ENCODE results near the gene NDUFV2. TPM values are rescaled to one million over a fixed set of nuclear protein-coding genes. Genes with fewer than 3 reads are reported as not detected.

Gene NDUFV2
- total RNA-seq, 2 donors from 2014 or later: 40.5 to 42.5 TPM

DNA sequence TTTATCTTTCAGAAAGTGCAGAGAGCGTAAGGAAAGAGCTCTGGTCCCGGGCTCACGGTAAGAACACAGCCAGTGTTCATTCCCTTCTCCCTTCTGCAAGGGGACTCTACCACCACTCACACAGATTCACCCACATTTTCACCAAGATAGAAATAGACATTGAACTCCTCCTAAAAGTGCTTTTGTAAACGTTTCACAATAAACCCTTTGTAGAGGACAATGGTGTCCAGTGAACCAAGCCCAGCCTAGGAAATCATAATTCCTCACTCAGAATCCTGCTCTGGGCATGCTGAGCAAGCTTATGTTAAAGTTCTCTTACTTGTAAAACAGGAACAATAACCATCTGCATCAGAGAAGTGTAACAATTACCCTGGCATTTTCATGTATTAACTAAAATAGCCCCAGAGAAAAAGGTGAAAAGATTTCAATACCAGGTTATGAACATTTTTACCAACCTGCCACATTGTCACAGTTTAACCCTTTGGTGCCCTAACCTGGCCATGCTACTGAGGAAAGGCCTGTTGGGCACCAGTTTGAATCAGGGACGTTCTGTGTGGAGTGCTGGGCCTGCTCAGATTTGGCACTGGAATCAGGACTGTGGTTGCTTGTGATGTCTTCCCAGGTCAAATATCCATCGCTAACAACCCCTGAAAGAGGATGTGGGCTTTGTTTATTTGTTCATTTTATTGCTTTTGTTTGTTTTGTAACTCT is 22.5 kb upstream of the NDUFV2 start:
- no peak for TF ChIP-seq POLR2A (IDR thresholded peaks at IDR 0.05)
- TF ChIP-seq, protein P1, sequence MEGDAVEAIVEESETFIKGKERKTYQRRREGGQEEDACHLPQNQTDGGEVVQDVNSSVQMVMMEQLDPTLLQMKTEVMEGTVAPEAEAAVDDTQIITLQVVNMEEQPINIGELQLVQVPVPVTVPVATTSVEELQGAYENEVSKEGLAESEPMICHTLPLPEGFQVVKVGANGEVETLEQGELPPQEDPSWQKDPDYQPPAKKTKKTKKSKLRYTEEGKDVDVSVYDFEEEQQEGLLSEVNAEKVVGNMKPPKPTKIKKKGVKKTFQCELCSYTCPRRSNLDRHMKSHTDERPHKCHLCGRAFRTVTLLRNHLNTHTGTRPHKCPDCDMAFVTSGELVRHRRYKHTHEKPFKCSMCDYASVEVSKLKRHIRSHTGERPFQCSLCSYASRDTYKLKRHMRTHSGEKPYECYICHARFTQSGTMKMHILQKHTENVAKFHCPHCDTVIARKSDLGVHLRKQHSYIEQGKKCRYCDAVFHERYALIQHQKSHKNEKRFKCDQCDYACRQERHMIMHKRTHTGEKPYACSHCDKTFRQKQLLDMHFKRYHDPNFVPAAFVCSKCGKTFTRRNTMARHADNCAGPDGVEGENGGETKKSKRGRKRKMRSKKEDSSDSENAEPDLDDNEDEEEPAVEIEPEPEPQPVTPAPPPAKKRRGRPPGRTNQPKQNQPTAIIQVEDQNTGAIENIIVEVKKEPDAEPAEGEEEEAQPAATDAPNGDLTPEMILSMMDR (IDR thresholded peaks at IDR 0.05): no peak
- H3K9me3 ChIP-seq: no peaks in the 10 kb centered on the region
- no peak for DNase-seq
- no peak overlapping the region for H3K4me3 ChIP-seq
- no peaks in the 10 kb centered on the region for H3K36me3 ChIP-seq (replicated peaks in 1 of 2; ENCODE audit: insufficient read depth in 1 of 2, low read depth in 2 of 2)
- intact Hi-C loops (cut with DNase I): no loop called here
- WGBS, 2 donors: 54 to 60% methylated on average over 6 of the region's 6 CpGs
- no peaks in the 10 kb centered on the region for H3K4me1 ChIP-seq
- H3K27ac ChIP-seq: no peak overlapping the region
- ATAC-seq: no peak
- H3K27me3 ChIP-seq: no peaks in the 10 kb centered on the region

- H3K27ac ChIP-seq: no peak overlapping the region
- intact Hi-C loops (cut with DNase I): no loop called here
- H3K4me3 ChIP-seq: no peak overlapping the region
- DNase-seq (no peak), ATAC-seq (no peak)
- TF ChIP-seq, protein P1 (IDR thresholded peaks at IDR 0.05): no peak
- no peak for TF ChIP-seq POLR2A (IDR thresholded peaks at IDR 0.05)
- H3K27me3 ChIP-seq: no peaks in the 10 kb centered on the region
- no peaks in the 10 kb centered on the region for H3K36me3 ChIP-seq (replicated peaks in 1 of 2; ENCODE audit: insufficient read depth in 1 of 2, low read depth in 2 of 2)
- H3K4me1 ChIP-seq: no peaks in the 10 kb centered on the region
- WGBS, 2 donors: 64 to 80% methylated on average over 4 of the region's 4 CpGs
- no peaks in the 10 kb centered on the region for H3K9me3 ChIP-seq
These were observed 20.6 kb upstream of the NDUFV2 start for GRCh38 chr18:9081940-9082339.

GRCh38 chr18:9082711-9083510 is 19.6 kb upstream of the NDUFV2 start:
- Histone ChIP-seq H3K4me1 (no peaks in the 10 kb centered on the region), H3K27me3 (no peaks in the 10 kb centered on the region), H3K36me3 (replicated peaks in 1 of 2; ENCODE audit: insufficient read depth in 1 of 2, low read depth in 2 of 2) (no peaks in the 10 kb centered on the region), H3K27ac (no peak overlapping the region), H3K9me3 (no peaks in the 10 kb centered on the region), H3K4me3 (no peak overlapping the region)
- ATAC-seq: no peak
- TF ChIP-seq, protein P1 (IDR thresholded peaks at IDR 0.05): no peak
- no peak for TF ChIP-seq POLR2A (IDR thresholded peaks at IDR 0.05)
- intact Hi-C loops (cut with DNase I): no loop called here
- 60 to 75% methylated on average over 5 of the region's 5 CpGs for WGBS, 2 donors
- DNase-seq: no peak

DNA sequence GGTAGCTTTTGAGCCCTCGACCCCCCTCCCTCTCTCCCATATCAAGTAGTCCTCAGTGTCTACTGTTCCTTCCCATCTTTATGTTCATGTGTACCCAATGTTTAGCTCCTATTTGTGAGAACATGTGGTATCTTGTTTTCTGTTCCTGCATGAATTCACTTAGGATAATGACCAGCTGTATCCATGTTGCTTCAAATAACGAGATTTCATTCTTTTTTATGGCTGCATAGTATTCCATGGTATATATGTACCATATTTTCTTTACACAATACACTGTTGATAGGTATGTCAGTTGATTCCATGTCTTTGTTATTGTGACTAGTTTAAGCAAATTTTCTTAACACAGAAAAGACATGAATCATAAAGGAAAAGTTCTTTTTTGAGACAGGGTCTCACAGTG is 16.5 kb upstream of the NDUFV2 start:
- H3K9me3 ChIP-seq: no peaks in the 10 kb centered on the region
- no peaks in the 10 kb centered on the region for H3K4me1 ChIP-seq
- intact Hi-C loops (cut with DNase I): no loop called here
- H3K27ac ChIP-seq: no peak overlapping the region
- H3K27me3 ChIP-seq: no peaks in the 10 kb centered on the region
- DNase-seq (no peak), ATAC-seq (no peak)
- H3K4me3 ChIP-seq: no peak overlapping the region
- H3K36me3 ChIP-seq (replicated peaks in 1 of 2; ENCODE audit: insufficient read depth in 1 of 2, low read depth in 2 of 2): no peaks in the 10 kb centered on the region
- TF ChIP-seq POLR2A (IDR thresholded peaks at IDR 0.05): no peak
- TF ChIP-seq, protein P1 (IDR thresholded peaks at IDR 0.05): no peak
- WGBS, 2 donors: 32 to 76% methylated on average over 2 of the region's 2 CpGs
